Measurements from ENCODE around the gene GFY.

The GFY gene

DNA sequence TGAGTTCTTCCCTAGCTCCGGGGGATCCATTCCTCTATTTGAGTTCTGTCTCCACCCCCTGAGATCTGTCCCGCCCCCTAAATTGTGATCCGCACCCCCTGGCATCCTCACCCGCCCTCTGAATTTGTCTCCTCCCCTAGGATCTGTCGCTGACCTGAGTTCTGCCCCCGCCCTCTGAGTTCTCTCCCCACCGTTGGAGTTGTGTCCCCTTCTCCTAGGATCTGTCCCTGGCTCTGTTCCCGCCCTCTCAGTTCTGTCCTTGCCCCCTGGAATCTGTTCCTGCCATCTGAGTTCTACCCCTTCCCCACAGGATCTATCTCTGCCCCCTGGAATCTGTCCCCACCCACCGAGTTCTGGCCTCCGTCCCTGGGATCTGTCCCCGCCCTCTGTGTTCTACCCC lies 17.2 kb downstream of the GFY start:
- TF ChIP-seq, protein P1, sequence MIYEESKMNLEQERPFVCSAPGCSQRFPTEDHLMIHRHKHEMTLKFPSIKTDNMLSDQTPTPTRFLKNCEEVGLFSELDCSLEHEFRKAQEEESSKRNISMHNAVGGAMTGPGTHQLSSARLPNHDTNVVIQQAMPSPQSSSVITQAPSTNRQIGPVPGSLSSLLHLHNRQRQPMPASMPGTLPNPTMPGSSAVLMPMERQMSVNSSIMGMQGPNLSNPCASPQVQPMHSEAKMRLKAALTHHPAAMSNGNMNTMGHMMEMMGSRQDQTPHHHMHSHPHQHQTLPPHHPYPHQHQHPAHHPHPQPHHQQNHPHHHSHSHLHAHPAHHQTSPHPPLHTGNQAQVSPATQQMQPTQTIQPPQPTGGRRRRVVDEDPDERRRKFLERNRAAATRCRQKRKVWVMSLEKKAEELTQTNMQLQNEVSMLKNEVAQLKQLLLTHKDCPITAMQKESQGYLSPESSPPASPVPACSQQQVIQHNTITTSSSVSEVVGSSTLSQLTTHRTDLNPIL (CRISPR knock-in tag; IDR thresholded peaks at IDR 0.05; ENCODE audit: low read depth) = no peak
- TF ChIP-seq, protein P2, sequence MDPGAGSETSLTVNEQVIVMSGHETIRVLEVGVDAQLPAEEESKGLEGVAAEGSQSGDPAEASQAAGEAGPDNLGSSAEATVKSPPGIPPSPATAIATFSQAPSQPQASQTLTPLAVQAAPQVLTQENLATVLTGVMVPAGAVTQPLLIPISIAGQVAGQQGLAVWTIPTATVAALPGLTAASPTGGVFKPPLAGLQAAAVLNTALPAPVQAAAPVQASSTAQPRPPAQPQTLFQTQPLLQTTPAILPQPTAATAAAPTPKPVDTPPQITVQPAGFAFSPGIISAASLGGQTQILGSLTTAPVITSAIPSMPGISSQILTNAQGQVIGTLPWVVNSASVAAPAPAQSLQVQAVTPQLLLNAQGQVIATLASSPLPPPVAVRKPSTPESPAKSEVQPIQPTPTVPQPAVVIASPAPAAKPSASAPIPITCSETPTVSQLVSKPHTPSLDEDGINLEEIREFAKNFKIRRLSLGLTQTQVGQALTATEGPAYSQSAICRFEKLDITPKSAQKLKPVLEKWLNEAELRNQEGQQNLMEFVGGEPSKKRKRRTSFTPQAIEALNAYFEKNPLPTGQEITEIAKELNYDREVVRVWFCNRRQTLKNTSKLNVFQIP (CRISPR knock-in tag; IDR thresholded peaks at IDR 0.05; ENCODE audit: borderline replicate concordance, low read depth) = no peak
- TF ChIP-seq ESRRG (CRISPR knock-in tag; IDR thresholded peaks at IDR 0.05) (no peak), CSDC2 (CRISPR knock-in tag; IDR thresholded peaks at IDR 0.05) (no peak), ZC3H10 (CRISPR knock-in tag; IDR thresholded peaks at IDR 0.05) (no peak), ZNF70 (CRISPR knock-in tag; IDR thresholded peaks at IDR 0.05) (no peak), ZNF8 (CRISPR knock-in tag; IDR thresholded peaks at IDR 0.05) (no peak), SNAI2 (CRISPR knock-in tag; IDR thresholded peaks at IDR 0.05) (no peak), ZFP3 (CRISPR knock-in tag; IDR thresholded peaks at IDR 0.05) (no peak), ZNF565 (CRISPR knock-in tag; conservative IDR thresholded peaks at IDR 0.05; ENCODE audit: low read depth) (no peak), ZFP30 (CRISPR knock-in tag; IDR thresholded peaks at IDR 0.05) (no peak)
- no peak for ATAC-seq

DNA sequence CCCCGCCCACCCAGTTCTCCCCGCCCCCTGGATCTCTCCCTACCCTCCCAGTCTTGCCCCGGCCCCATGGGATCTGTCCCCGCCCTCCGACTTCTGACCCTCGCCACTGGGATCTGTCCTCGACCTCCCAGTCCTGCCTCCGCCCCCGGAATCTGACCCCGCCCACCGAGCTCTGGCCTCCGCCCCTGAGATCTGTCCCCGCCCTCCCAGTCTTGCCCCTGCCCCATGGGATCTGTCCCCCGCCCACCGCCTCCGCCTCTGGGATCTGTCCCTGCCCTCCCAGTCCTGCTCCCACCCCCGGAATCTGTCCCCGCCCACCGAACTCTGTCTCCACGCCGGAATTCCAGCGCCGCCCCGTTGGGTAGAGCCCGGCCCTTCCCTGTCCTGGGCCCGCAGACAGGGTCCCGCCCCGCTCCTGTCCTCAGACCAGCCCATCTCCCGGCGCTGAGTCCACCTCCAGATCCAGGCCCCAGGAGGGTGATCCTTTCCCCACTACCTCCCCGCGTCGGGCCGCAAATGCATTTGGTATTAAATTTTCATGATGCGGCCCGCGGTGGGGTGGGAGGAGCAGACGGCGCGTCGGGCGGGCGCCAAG lies 17.7 kb downstream of the GFY start:
- ATAC-seq = peak; percentile 81
- TF ChIP-seq, protein P3, sequence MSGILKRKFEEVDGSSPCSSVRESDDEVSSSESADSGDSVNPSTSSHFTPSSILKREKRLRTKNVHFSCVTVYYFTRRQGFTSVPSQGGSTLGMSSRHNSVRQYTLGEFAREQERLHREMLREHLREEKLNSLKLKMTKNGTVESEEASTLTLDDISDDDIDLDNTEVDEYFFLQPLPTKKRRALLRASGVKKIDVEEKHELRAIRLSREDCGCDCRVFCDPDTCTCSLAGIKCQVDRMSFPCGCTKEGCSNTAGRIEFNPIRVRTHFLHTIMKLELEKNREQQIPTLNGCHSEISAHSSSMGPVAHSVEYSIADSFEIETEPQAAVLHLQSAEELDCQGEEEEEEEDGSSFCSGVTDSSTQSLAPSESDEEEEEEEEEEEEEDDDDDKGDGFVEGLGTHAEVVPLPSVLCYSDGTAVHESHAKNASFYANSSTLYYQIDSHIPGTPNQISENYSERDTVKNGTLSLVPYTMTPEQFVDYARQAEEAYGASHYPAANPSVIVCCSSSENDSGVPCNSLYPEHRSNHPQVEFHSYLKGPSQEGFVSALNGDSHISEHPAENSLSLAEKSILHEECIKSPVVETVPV (CRISPR knock-in tag; IDR thresholded peaks at IDR 0.05) = no peak
- TF ChIP-seq RARB (CRISPR knock-in tag; IDR thresholded peaks at IDR 0.05) = no peak
- no peak for TF ChIP-seq ZFP30 (CRISPR knock-in tag; IDR thresholded peaks at IDR 0.05)
- TF ChIP-seq, protein P4, sequence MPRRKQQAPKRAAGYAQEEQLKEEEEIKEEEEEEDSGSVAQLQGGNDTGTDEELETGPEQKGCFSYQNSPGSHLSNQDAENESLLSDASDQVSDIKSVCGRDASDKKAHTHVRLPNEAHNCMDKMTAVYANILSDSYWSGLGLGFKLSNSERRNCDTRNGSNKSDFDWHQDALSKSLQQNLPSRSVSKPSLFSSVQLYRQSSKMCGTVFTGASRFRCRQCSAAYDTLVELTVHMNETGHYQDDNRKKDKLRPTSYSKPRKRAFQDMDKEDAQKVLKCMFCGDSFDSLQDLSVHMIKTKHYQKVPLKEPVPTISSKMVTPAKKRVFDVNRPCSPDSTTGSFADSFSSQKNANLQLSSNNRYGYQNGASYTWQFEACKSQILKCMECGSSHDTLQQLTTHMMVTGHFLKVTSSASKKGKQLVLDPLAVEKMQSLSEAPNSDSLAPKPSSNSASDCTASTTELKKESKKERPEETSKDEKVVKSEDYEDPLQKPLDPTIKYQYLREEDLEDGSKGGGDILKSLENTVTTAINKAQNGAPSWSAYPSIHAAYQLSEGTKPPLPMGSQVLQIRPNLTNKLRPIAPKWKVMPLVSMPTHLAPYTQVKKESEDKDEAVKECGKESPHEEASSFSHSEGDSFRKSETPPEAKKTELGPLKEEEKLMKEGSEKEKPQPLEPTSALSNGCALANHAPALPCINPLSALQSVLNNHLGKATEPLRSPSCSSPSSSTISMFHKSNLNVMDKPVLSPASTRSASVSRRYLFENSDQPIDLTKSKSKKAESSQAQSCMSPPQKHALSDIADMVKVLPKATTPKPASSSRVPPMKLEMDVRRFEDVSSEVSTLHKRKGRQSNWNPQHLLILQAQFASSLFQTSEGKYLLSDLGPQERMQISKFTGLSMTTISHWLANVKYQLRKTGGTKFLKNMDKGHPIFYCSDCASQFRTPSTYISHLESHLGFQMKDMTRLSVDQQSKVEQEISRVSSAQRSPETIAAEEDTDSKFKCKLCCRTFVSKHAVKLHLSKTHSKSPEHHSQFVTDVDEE (CRISPR knock-in tag; IDR thresholded peaks at IDR 0.05) = no peak
- TF ChIP-seq, protein P5, sequence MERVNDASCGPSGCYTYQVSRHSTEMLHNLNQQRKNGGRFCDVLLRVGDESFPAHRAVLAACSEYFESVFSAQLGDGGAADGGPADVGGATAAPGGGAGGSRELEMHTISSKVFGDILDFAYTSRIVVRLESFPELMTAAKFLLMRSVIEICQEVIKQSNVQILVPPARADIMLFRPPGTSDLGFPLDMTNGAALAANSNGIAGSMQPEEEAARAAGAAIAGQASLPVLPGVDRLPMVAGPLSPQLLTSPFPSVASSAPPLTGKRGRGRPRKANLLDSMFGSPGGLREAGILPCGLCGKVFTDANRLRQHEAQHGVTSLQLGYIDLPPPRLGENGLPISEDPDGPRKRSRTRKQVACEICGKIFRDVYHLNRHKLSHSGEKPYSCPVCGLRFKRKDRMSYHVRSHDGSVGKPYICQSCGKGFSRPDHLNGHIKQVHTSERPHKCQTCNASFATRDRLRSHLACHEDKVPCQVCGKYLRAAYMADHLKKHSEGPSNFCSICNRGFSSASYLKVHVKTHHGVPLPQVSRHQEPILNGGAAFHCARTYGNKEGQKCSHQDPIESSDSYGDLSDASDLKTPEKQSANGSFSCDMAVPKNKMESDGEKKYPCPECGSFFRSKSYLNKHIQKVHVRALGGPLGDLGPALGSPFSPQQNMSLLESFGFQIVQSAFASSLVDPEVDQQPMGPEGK (CRISPR knock-in tag; IDR thresholded peaks at IDR 0.05; ENCODE audit: borderline replicate concordance) = no peak
- TF ChIP-seq, protein P2 (CRISPR knock-in tag; IDR thresholded peaks at IDR 0.05; ENCODE audit: borderline replicate concordance, low read depth) = no peak
- TF ChIP-seq BACH2 (CRISPR knock-in tag; IDR thresholded peaks at IDR 0.05; ENCODE audit: borderline replicate concordance) = no peak
- no peak for TF ChIP-seq CSDC2 (CRISPR knock-in tag; IDR thresholded peaks at IDR 0.05)
- no peak for TF ChIP-seq ZC3H10 (CRISPR knock-in tag; IDR thresholded peaks at IDR 0.05)
- no peak for TF ChIP-seq OSR1 (CRISPR knock-in tag; IDR thresholded peaks at IDR 0.05)
- TF ChIP-seq, protein P1 (CRISPR knock-in tag; IDR thresholded peaks at IDR 0.05; ENCODE audit: low read depth) = no peak
- TF ChIP-seq ZNF565 (CRISPR knock-in tag; conservative IDR thresholded peaks at IDR 0.05; ENCODE audit: low read depth) = no peak
- TF ChIP-seq ISL1 (CRISPR knock-in tag; IDR thresholded peaks at IDR 0.05) = no peak
